Measurements from ENCODE around the gene POLH.

The POLH gene

GRCh38 chr6:43627008-43627825 lies 51.2 kb downstream of the POLH start:
- Histone ChIP-seq H3K36me3 (ENCODE audit: control insufficient read depth, low read length) (peaks cover 61% of the 10 kb centered on the region), H3K27ac (ENCODE audit: low read depth, low read length) (no peak overlapping the region)

GRCh38 chr6:43628393-43629103 lies 52.6 kb downstream of the POLH start:
- Histone ChIP-seq H3K9me3 (ENCODE audit: control insufficient read depth, insufficient read depth, low read length) (no peaks in the 10 kb centered on the region), H3K4me3 (ENCODE audit: low read length) (peak overlapping the region; percentile 99), H3K27me3 (ENCODE audit: control insufficient read depth, low read length) (no peaks in the 10 kb centered on the region), H3K79me2 (ENCODE audit: control insufficient read depth, low read length) (peaks cover 24% of the 10 kb centered on the region), H3K36me3 (ENCODE audit: control insufficient read depth, low read length) (peaks cover 48% of the 10 kb centered on the region), H3K4me2 (ENCODE audit: low read length) (peak overlapping the region; percentile 91), H3F3A (ENCODE audit: control insufficient read depth, insufficient read depth) (peaks cover 9% of the 10 kb centered on the region; the same call in 1 of the 2 replicates), H3K9me2 (replicated peaks; ENCODE audit: control insufficient read depth, low read length) (no peaks in the 10 kb centered on the region), H4K20me1 (ENCODE audit: control insufficient read depth, insufficient read depth, low read depth, low read length) (no peaks in the 10 kb centered on the region), H3K27ac (ENCODE audit: low read depth, low read length) (peak overlapping the region; percentile 75), H3K4me1 (ENCODE audit: control insufficient read depth, low read length) (peaks cover 29% of the 10 kb centered on the region)
- no peak for TF ChIP-seq CTCF (IDR thresholded peaks at IDR 0.05; ENCODE audit: low read depth, low read length, poor library complexity, severe bottlenecking)
- no peak for TF ChIP-seq EZH2phosphoT487 (IDR thresholded peaks at IDR 0.05; ENCODE audit: borderline replicate concordance, low read length)

More at GRCh38 chr6:43627008-43627825, 51.2 kb downstream of the POLH start:
- H3K27me3 ChIP-seq (ENCODE audit: control insufficient read depth, low read length): no peaks in the 10 kb centered on the region
- peak overlapping the region; percentile 51 for H3K4me2 ChIP-seq (ENCODE audit: low read length)
- H3K9me3 ChIP-seq (ENCODE audit: control insufficient read depth, insufficient read depth, low read length): no peaks in the 10 kb centered on the region
- H3K4me1 ChIP-seq (ENCODE audit: control insufficient read depth, low read length): peaks cover 29% of the 10 kb centered on the region
- peaks cover 9% of the 10 kb centered on the region; the same call in 1 of the 2 replicates for H3F3A ChIP-seq (ENCODE audit: control insufficient read depth, insufficient read depth)
- TF ChIP-seq EZH2phosphoT487 (IDR thresholded peaks at IDR 0.05; ENCODE audit: borderline replicate concordance, low read length) (no peak), CTCF (IDR thresholded peaks at IDR 0.05; ENCODE audit: low read depth, low read length, poor library complexity, severe bottlenecking) (no peak)
- no peaks in the 10 kb centered on the region for H4K20me1 ChIP-seq (ENCODE audit: control insufficient read depth, insufficient read depth, low read depth, low read length)
- peak overlapping the region; percentile 99 for H3K4me3 ChIP-seq (ENCODE audit: low read length)
- peaks cover 24% of the 10 kb centered on the region for H3K79me2 ChIP-seq (ENCODE audit: control insufficient read depth, low read length)
- no peaks in the 10 kb centered on the region for H3K9me2 ChIP-seq (replicated peaks; ENCODE audit: control insufficient read depth, low read length)

GRCh38 chr6:43629104-43629504 lies 53.1 kb downstream of the POLH start, which contains the start of gene GTPBP2:
GTPBP2 (minus strand) TSS chr6:43629264; CDS start chr6:43629162, 102 bp downstream.
- TF ChIP-seq CTCF (IDR thresholded peaks at IDR 0.05; ENCODE audit: low read depth, low read length, poor library complexity, severe bottlenecking) (no peak), EZH2phosphoT487 (IDR thresholded peaks at IDR 0.05; ENCODE audit: borderline replicate concordance, low read length) (no peak)

More at GRCh38 chr6:43629104-43629504, 53.1 kb downstream of the POLH start, which contains the start of gene GTPBP2:
- H4K20me1 ChIP-seq (ENCODE audit: control insufficient read depth, insufficient read depth, low read depth, low read length): no peaks in the 10 kb centered on the region
- peaks cover 14% of the 10 kb centered on the region for H3F3A ChIP-seq (ENCODE audit: control insufficient read depth, insufficient read depth)
- H3K4me1 ChIP-seq (ENCODE audit: control insufficient read depth, low read length): peaks cover 34% of the 10 kb centered on the region
- peak within 1 kb of the TSS; percentile 88 for H3K27ac ChIP-seq (ENCODE audit: low read depth, low read length)
- H3K36me3 ChIP-seq (ENCODE audit: control insufficient read depth, low read length): peaks cover 42% of the 10 kb centered on the region
- H3K79me2 ChIP-seq (ENCODE audit: control insufficient read depth, low read length): peaks cover 24% of the 10 kb centered on the region
- H3K27me3 ChIP-seq (ENCODE audit: control insufficient read depth, low read length): no peaks in the 10 kb centered on the region
- no peaks in the 10 kb centered on the region for H3K9me3 ChIP-seq (ENCODE audit: control insufficient read depth, insufficient read depth, low read length)
- peak within 1 kb of the TSS; percentile 99 for H3K4me3 ChIP-seq (ENCODE audit: low read length)
- peak within 1 kb of the TSS; percentile 91 for H3K4me2 ChIP-seq (ENCODE audit: low read length)
- H3K9me2 ChIP-seq (replicated peaks; ENCODE audit: control insufficient read depth, low read length): no peaks in the 10 kb centered on the region

Data from DOHH2 (cell line).